ENCODE results near the gene LMF1.
"Not testable (repeated sequence)": the region's sequence is repeated elsewhere in the genome, so short reads cannot be mapped to it uniquely, and the experiment has no call there.

Gene LMF1

DNA sequence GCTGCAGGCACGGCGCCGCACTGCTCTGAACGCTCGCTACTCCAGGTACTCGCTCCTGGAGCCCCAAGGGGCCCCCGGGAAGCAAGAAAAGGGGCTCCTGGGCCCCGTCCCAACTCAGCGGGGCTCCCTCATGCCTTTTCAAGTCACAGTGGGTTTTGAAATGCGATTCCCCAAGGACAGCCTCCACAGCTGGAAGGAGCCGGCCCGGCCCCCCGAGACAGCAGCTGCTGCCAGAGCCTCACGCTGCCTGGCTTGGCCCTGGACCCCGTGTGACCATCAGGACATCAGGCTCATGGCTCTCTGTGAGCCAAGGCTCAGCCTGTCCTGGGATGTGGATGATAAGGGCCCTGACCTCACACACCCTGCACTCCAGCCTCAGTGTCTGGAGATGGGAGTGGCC, 80.6 kb downstream of the LMF1 start:
- DNase-seq = no peak

GRCh38 chr16:889586-889985, 81.2 kb downstream of the LMF1 start:
- no peak for DNase-seq

GRCh38 chr16:888901-889570, 81.7 kb downstream of the LMF1 start:
- no peak for DNase-seq

- not testable (repeated sequence) for DNase-seq
These were observed 82.3 kb downstream of the LMF1 start for GRCh38 chr16:888456-888855.

- DNase-seq = no peak
These were observed 82.9 kb downstream of the LMF1 start for GRCh38 chr16:887846-888245.

DNA sequence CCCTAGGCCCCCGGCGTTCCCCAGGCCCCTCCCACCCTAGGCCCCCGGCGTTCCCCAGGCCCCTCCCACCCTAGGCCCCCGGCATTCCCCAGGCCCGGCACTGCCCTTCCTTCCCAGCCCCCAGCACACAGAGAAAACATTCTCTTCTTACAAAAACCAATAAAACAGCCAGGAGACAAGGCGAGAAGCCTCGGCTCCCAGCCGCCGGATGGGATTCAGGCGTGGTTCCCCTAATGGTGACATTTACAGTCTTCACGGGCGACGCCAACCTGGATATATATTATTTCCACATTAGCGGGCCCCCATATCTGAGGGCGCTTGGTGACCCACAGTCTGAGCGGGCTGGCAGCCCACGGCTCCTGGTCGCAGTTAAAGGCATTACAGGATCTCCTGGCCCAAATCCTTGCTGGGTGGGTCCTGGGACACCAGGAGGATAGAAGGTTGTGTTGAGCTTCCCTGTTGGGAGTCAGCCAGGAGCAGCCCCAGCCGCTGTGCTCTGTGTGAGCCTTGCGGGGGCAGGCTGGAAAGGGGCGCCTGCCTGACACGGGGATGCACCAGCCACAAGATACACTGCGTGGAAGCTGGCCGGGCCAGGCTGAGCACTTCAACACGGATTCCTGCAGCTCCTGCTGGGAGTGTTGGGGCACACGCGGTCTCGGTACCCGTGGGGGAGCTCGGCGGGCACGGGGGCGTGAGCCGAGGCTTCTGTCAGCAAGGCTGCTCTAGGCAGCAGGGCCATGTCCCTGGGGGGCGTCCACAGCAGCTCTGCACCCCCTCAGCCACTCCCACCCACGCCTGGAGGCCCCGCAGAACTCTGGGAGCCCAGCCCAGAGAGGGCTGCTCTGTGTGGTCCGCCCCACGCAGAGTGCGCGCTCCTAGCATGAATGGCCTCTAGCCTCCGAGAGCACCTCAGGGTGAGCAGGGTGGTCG, 83.7 kb downstream of the LMF1 start:
- no peak for DNase-seq

DNA sequence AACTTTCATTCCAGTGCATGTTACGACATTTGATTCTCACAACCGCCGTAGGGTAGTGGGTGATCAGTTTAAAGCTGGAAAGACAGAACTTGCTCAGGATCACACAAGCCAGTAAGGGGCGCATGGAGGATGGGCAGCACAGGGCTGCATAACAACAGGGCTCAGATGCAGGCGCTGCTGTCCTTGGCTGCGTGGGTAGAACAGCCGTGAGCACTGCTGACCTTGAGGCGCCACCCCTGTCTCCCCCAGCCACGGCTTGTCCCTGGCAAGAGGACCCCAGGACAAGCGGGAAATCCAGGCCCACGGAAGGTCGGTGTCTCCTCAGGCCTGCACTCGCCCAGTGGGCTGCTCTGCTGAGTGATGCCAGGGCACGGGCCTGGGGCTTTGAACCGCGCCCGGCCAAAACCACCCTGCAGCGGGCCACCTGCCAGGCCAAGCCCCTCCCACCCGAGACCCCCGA, 84.7 kb downstream of the LMF1 start:
- DNase-seq = no peak

GRCh38 chr16:885391-885790, 85.4 kb downstream of the LMF1 start:
- no peak for DNase-seq

DNA sequence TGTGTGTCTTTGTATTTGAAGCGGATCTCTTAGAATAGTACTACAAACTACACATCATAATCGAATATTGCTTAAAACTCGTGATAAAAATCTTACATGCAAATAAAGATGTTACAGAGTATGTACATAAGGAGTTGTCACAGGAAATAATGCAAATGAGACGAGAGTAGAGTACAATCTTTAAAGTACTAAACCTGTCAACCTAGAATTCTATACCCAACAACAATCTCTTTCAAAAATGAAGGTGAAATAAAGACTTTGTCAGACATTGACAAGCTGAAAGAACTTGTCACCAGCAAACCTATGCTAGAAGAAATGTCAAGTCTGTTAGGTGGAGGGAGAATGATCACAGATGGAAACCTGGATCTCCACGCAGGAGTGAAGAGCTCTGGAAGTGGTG, 86.6 kb downstream of the LMF1 start:
- no peak for DNase-seq

- DNase-seq = no peak
These were observed 87.0 kb downstream of the LMF1 start for GRCh38 chr16:883781-884180.

GRCh38 chr16:883340-883739, 87.4 kb downstream of the LMF1 start:
- no peak for DNase-seq

- DNase-seq = not testable (repeated sequence)
These were observed 88.1 kb downstream of the LMF1 start for GRCh38 chr16:882671-883070.

DNA sequence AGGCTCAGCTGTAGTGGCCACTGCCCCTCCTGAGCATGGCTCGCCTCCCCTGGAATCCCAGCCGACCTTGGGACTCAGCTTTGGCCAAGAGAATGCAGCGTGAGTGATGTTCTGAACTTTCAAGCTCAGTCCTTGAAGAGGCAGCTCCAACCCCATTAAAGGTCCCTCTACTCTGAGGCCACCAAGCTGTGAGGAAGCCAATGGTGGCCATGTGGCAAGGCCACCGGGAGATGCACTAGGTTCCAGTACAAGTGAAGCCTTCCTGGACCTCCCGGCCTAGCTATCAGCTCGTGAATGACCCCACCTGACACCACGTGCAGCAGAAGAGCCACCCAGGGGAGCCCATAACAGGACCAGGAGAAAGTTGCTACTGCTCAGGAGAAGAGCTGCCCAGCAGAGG, 88.5 kb downstream of the LMF1 start:
- DNase-seq = no peak

GRCh38 chr16:881219-882097, 89.3 kb downstream of the LMF1 start:
- no peak for DNase-seq

- DNase-seq = no peak
These were observed 90.2 kb downstream of the LMF1 start for GRCh38 chr16:880471-881171.

- no peak for DNase-seq
These were observed 90.8 kb downstream of the LMF1 start for GRCh38 chr16:879986-880385.

DNA sequence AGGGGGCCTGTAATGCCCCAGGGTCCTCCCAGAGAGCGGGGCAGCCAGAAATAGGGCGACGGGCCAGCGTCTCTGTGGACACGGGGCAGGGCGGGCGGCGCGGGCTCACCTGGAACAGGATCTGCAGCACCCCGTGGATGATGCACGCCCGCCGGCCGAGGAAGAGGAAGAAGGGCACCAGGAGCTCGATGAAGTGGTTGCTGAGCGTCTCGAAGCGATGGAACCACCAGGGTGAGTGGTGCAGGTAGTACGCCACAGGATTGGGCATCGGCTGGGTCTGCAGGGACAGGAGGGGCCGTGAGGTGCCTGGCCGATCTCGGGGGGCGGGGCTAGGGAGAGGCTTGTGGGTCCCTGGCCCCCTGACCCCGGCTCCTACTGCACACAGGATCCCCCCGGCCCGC, 91.3 kb downstream of the LMF1 start:
- no peak for DNase-seq

DNA sequence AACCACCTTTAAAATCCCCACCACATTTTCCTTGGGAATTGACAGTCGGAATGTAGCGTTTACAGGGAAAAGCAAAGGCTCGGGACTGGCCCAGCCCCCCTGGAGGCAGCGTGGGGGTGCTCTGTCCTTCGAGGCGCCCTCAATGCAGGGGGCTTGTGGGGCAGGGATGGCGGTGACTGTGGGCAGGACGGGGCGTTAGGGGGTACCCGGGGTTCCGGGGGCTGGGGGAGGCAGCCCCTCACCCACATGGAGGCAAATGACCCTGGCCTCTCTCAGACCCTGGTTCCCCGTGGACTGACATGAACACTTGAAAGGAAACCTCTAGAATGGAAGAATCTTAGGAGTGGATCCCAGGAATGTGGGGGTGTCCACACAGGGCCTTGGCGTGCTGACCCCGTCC, 91.9 kb downstream of the LMF1 start:
- no peak for DNase-seq

DNA sequence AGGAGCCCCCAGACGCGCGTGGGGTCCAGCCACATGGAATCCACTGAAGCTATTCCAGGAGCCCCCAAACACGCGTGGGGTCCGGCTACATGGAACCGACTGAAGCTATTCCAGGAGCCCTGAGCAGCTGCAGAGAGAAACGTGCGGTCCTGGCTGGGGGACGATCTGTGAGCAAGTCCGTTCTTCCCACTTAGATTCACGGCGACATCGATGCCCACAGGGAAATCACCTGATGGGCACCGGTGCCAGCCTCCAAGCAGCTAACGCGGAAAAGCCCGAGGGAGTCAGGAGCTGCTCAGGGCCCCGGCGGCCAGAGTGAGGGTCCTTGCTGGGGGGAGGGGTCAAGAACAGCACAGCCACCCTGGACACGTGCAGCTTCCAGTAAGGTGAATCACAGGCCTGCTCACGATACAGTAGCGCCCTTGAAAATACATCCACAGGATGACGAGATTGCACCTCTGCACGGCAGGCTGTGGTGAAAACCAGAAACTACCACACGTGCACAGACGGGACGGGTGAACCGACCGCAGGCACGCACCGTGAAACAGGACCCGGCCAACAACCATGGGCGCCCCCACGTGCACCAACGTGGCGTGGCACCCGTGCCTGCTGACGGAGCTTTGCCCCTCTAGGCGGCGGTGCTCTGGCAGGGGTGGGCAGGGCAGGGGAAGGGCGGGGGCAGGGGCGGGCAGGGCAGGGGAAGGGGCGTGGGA, 92.6 kb downstream of the LMF1 start:
- DNase-seq = peak; percentile 13

- no peak for DNase-seq
These were observed 93.3 kb downstream of the LMF1 start for GRCh38 chr16:877242-878071.
